ENCODE results near the gene MAD1L1.

DNA sequence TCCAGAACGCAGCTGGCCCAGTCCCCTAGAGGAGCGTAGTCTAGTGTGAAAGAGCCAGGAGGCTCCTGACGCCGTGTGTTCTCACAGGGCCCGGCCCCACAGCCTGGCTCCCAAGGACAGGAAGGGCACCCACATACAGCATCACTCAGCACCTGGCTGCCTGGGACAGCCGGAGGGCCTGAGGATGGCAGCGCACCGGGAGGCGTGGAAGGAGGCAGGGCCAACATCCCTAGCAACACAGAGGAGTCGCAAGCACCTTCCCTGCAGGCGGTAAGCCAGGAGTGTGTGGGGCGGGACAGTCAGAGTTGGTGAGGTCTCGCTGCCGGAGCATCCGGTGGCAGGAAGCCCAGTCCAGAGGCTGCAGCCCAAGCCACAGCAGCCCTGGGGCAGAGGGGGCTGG is 125.8 kb downstream of the MAD1L1 start:
- TF ChIP-seq, protein P1, sequence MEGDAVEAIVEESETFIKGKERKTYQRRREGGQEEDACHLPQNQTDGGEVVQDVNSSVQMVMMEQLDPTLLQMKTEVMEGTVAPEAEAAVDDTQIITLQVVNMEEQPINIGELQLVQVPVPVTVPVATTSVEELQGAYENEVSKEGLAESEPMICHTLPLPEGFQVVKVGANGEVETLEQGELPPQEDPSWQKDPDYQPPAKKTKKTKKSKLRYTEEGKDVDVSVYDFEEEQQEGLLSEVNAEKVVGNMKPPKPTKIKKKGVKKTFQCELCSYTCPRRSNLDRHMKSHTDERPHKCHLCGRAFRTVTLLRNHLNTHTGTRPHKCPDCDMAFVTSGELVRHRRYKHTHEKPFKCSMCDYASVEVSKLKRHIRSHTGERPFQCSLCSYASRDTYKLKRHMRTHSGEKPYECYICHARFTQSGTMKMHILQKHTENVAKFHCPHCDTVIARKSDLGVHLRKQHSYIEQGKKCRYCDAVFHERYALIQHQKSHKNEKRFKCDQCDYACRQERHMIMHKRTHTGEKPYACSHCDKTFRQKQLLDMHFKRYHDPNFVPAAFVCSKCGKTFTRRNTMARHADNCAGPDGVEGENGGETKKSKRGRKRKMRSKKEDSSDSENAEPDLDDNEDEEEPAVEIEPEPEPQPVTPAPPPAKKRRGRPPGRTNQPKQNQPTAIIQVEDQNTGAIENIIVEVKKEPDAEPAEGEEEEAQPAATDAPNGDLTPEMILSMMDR (conservative IDR thresholded peaks at IDR 0.05; ENCODE audit: low read depth, low read length), result no peak
- no peak for TF ChIP-seq EZH2 (IDR thresholded peaks at IDR 0.05; ENCODE audit: borderline replicate concordance, low read depth, low read length, poor library complexity, severe bottlenecking)
